Activated CD4-positive, alpha-beta T cell treated with anti-CD3 and anti-CD28 coated beads for 24 hours (primary cell): ENCODE data around the gene SLC22A4.

ENCODE experiments used
- DNase-seq, 2 donors: peaks; one replicate each; pipeline ENCODE4 v3.0.0-alpha.2; 2020; ENCODE audit warnings: low read depth in 2 of 2

SLC22A4 gene

DNA sequence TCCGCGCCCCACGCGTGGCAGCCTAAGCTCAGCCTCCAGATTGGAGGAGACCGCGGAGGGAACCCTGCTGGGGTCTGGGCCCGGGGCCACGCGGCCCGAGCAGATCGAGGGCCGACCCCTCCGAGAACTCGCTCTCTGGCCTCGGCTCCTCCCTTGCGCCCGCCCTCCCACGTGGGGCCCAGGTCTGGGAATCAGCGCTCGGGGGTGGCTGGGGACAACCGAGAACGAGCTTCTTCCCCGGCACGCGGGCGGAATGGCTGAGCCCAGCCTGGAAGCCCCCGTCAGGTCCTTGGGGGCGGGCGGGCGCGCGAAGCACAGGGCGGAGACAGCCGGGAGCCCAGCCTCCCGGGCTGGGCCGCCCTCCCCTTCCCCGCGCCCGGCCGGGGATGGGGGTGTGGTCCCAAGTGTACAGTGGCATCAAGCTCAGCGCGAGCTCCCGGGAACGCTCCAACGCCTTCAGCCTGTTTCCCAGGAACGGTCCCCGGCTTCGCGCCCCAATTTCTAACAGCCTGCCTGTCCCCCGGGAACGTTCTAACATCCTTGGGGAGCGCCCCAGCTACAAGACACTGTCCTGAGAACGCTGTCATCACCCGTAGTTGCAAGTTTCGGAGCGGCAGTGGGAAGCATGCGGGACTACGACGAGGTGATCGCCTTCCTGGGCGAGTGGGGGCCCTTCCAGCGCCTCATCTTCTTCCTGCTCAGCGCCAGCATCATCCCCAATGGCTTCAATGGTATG, at the start of gene SLC22A4:
TSS of gene SLC22A4 (plus strand) at position 403 of the 736 bp plus-strand sequence. CDS start at position 626, 223 bp downstream.
- DNase-seq = peak; percentile 52 to 80

DNA sequence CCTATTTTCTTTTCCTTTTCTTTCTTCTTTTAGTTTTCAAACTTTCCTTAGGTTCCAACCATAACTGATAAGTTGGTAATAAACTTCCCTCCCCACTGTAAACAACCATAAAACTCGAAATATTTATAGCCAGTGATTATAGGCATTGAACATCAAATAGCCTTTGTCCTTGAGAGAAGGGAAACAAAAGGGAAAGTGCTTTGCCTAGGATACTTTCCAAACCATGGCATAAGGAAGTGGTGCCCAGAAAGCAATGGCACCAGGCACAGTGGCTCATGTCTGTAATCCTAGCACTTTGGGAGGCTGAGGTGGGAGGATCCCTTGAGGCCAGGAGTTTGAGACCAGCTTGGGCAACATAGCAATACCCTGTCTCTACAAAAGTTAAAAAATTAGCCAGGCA, 48.6 kb upstream of the SLC22A4 start:
- DNase-seq = no peak

DNA sequence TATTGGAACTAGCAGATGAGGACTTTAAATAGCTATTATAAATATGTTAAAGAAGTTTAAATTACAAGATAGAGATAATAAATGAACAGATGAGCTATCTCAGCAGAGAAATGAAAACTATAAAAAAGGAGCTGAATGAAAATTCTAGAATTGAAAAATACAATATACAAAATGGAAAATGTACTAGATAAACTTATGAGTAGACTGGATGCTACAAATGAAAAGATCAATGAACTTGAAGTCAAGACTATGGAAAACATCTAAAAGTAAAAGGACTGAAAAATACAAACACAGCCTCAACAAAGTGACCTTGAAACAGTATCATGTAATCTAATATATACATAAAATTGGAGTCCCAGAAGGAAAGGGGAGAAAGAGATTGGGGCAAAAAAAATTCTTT, 47.4 kb upstream of the SLC22A4 start:
- no peak for DNase-seq

DNA sequence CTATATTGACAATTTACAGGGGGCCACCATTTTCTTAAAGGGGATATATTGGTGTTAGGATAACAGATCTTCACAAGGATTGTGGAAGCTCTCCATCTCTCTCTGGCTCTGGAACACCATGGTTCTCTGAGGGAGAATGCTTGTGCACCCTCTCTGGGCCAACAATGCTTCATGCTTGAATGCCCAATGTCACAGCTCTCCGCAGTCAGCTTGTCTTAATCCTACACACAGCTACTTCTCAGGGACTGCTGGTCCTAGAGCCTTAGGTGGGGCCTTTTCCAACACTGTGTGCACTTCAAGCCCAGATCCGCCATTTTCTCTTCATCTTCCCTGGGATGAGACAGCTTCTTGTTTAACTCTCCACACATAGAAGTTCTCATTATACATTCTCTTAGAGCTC, 43.6 kb upstream of the SLC22A4 start:
- DNase-seq = no peak

DNA sequence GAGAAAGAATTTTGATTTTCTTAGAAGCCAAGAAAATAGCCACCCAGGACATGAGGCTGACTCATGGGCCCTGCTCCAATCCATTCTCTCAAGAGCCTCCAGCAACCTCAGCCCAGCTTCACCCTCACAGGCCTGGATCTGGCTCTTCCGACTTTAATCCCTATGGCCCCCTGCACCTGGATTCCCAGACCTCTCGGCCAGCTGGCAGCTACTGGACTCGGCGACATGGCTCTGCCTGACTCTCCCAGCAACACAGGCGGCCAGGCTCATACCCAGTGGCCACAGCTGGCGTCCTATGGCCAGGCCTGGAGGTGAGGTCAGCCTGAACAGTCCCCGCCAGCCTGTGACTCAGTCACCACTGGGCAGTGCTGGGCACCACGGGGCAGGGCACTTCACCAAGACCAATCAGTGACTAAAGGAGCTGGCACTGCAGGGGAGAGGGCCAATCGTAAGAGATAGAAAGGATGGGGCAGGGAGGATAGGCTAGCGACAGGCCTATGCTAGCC, 42.9 kb upstream of the SLC22A4 start:
- no peak for DNase-seq

DNA sequence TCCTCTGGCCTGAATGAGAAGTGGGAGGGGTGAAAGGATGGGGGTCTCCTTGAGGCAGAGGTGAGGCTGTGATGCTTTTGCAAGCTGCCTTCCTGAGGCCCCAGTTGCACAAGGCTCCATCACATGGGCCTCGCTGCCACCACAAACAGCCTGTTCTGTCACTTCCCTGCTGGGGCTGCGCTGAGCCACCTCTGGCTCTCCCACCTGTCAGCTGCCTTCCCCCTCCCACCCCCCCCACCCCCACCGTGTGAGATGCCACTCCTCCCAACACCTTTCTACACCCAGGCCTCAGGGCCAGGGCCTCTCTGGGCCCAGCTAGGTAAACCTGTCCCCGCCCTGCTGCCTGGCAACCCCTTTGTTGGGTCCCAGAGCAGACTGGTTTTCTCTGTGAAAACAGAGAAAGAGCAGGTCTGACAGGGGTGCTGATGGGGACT, 41.2 kb upstream of the SLC22A4 start:
- DNase-seq = no peak

DNA sequence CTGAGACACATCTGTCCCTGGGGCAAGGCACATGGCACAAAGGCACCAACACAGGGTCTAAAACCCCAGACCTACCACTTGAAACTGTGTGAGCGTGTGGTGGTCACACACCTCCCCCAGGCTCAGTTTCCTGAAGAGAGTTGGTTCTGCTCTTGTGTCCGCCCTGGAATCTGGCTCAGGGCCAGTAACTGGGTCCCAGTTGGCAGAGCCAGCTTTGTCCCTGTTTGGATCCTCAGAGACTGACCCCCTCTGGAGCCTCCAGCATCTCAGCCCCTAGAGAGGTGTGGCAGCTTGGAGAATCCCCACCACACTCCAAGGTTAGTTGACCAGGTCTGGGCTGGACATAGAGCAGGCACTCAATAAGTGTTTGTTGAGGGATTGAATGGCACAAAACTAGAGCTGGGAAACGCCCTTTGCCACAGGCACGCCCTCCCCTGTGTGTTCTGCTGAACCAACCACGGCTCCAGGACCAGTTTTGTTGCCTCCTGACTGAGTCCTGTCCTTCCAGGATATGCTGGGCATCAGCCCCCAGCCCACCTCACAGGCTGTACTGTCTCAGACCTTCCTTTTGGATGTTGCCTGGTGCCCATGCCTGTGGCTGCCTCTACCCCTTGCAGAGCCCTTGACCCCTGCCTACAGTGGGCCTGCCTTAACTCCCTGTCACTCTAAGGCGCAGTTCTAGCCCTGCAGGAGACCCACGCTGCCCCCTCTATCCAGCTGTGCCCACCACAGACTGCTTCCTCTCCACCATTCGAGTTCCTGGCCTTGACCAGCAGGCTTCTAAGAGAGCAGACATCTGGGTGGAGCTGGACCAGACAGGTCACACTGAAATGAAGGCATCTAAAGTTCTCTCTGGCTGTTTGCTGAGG, 40.5 kb upstream of the SLC22A4 start:
- DNase-seq = no peak

DNA sequence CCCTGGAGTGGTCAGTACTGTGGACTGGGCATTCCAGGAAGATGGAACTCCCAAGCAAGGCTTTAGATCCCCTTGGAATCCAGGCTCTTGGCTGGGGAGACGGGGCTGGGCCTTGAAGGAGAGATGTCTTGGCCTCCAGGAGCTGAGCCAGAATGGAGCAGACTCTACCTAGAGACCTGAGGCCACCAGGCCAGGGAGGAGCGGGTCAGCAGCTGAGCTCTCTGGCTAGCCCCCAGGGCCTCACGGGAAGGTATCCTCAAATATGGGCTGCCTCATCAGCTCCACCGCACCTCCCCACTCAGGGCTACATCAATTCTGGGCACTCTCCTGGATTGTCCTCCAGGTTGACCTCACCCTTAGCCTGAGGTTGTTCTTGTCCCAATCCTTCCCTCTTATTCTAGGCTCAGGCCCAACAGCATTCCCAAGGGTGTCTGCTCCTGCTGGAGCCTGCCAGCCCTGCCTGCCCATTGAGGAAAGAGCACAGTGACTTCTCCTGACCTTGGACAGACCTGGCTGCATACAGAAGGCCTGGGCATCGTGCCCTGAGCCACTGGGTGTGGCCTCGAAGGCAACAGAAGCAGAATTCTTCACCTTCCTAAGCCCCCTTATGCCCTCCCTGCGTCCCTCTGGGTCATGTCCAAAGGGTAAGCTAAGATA, 39.7 kb upstream of the SLC22A4 start:
- DNase-seq = no peak

DNA sequence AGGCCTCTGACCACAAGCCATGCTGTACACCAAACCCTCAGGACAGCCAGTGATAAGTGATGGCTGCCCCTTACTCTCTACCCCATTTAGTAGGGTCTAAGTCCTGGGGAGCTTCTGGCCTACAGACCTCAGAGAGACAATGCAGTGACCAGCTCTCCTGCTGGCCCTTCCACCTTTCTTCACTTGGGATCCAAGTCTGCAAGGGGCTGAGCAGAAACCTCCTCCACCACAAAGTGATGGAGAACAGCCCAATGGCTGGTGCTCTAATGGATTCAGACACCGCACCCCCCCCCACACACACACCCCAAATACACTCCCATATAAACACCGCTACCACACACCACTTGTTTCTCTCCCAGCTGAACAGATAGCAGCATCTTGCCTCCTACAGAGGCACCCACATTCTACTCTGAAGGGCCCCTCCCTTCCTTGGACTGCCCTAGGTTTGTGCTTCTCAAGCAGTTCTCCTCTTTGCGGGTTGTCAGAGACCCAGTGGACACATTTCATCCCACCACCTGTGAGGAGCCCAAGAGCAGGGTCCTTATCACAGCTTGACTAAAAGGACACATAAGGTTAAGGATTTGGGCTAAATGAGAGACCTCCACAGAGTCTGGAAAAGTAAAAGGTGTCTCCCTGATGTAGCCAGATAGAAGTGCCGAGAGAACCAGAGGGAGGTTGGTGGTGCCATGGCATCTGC, 38.0 kb upstream of the SLC22A4 start:
- DNase-seq = no peak

DNA sequence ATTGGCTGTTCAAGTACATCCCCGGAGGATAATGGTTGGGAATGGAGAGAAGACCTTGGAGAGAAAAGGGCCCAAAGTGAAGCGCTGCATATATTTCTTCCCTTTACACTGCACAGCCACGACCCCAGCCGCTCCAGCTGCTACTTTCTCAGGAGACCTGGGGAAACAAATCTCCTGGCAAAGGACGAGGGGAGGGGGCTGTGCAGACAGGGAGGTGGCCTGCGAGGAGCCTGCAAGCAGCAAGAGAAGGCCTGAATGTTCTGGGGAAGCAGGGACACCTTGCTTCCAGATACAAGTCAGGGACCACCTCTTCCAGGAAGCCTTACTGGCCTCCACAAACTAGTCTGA, 37.4 kb upstream of the SLC22A4 start:
- DNase-seq = no peak

DNA sequence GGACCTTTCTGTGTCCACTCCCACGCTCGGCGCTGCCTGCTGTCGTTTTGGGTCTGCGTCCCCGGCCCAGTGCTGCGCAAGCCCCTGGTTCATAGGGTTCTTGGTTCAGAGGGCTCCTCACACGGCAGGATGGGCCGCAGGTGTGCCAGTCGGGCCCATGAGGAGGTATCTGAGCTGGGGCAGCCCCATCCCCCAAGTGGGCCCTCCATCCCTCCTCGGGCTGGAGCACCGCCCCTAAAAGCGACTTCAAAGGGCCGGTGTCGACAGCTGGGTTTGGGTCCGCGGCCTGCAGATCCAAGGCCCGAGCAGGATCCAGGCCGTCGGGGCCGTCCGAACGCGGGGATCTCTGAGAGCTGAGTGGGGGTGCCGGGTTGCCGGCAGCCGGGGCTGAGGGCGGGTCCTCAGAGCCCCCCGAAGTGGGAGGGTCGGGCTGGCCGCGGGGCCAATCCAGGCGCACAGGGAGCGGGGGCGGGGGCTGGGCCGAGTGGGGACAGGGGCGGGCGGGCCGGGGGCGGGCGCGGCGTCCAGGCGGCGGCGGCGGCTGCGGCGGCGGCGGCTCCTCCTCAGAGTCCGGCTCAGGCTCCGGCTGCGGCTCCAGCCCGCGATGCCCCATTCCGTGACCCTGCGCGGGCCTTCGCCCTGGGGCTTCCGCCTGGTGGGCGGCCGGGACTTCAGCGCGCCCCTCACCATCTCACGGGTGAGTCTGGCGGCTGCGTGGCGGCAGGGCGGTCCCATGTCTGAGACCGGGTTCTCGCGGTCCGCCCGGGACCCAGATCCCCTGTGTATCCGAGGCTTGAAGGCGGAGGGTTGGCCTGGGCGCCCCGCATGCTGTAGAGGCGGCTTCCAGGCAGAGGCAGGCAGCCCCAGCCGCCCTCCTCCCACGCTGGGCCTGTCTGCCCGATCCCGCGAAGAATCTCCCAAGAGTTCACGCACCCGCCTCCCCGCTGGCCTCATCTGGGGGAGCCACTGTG, 36.8 kb upstream of the SLC22A4 start, which contains the start of gene PDLIM4:
TSS of gene PDLIM4 (plus strand) at position 566 of the 971 bp plus-strand sequence. CDS start at position 605, 39 bp downstream.
- no peak for DNase-seq

DNA sequence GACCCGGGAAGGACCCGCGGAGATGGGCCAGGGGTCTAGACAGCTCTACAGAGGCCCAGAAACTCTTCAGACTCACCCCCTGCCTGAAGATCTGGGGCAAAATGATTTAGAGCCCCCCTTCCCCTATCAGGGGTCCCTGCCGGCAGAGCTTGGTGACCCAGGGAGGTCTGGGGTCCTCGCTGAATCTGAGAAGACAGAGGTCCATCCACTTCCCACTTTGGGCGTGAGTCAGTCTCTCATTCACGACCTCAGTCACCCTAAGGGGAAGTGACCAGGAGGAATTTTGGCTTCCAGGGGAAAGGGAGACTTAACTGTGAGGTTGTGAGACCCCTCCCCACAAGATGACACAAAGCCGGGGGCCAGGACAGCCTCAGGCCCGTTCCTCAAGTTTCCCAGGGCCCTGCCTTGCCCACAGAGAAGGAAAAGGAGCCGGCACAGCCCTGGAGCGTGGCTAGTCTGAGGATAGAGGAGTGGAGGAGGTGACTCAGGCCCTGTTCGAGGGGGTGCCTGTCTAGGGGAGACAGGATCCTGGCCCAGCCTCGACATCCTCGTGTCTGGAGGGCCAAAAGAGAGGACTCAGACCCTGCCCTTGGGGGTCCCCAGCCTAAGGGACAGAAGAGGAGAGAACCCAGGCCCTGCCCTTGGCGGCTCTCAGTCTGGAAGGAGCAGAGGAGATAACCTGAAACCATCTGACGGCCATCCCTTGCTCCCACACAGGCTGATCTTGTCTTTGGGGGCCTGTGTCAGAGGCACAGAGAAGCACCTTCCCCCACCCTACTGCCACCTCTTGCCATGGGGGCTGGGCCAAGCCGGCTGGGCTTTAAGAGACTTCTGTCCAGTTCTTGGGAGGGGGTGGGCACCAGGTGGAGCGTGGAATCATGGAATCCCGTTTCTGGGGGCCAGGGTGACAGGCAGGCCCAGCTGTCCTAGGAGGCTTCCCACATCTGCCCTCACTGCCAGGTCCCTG, 35.8 kb upstream of the SLC22A4 start:
- DNase-seq = no peak

DNA sequence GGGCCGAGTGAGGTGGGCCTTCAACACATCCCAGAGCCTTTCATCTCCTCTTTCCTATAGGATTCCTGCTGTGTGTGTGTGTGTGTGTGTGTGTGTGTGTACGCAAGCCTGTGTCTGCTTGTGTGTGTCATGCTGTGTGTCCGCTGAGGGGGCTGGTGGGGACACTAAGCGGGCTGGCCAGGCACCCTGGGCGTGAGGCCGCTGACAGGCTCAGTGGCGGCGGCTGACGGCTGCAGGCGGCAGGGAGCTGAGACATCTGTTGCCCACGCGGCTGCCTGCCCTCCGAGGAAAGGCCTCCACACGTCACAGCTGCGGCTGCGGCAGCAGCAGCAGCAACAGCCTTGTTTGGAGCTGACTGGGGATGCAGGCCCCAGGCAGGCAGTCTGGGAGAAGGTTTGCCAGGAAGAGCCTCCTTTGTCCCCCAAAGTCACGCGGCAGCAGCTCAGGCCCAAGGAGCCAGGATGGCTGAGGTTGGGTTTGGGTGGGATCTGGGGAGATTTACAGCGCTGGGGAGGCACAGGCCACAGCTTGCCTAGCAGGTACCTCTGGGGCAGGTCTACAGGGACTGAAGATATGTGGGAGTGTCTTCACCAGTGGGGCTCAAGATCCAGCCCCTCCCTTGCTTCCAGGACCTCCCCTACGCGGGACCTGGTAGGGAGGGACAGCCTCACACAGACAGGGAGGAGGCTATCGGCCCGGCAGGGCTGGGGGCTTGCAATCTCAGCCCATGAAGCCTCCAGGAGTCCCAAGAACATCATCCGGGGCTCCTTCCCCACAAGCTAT, 34.9 kb upstream of the SLC22A4 start:
- DNase-seq = no peak

DNA sequence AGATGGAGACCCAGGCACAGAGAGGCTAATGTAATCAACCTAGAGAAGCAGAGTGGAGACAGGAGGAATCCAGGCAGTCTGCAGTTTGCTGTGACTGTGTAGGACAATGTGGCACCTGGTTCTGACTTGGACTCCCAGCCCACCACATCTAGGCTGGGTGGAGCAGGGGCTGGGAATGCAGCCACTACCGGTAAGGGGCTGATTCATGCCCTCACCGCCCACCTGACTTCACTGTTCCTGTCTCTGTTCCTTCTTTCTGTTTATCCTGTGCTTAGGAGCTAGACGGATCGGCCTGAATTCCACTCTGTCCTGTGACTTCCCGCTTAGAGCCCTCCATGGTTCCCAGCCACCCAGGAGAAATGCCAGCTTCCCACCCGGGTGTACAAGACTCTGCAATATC, 34.1 kb upstream of the SLC22A4 start:
- no peak for DNase-seq

DNA sequence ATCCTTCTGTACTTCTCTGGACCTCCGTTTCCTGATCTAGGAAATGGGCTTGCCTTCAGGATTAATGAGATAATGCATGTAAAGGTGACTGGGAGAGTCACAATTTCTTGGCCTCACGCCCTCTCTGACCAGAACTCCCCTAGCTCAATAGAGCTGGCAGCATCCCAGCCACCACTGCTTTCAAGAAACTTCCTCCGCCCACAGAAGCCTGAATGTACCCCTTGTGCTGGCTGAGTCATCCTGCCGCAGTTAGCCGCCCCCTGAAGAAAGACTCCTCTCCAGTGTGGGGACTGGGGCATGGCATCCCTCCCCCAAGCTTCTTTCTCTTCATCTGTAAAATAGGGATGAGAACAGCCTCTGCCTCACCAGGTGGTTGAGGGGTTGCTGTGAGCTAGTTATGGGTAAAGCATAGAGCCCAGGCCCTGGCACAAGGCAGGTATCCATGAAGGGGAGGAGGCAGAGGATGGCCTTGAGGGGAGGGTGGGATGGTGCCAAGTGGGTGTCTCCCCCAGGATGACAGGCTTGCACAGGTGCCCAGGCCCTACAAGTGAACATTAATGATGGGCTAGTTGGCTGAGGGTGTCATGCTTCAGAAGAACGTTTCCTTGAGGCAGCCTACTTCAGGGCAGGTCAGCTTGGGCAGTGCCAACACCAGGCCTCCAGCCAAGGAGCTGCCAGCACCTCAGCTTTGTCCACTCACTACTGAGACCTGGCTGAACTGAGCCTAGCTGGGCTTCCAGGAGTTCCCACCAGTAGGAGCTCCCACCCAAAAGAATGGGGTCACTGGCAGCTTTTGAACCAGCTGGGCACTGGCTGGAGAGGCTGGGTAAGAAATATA, 33.3 kb upstream of the SLC22A4 start:
- peak; percentile 27 for DNase-seq

DNA sequence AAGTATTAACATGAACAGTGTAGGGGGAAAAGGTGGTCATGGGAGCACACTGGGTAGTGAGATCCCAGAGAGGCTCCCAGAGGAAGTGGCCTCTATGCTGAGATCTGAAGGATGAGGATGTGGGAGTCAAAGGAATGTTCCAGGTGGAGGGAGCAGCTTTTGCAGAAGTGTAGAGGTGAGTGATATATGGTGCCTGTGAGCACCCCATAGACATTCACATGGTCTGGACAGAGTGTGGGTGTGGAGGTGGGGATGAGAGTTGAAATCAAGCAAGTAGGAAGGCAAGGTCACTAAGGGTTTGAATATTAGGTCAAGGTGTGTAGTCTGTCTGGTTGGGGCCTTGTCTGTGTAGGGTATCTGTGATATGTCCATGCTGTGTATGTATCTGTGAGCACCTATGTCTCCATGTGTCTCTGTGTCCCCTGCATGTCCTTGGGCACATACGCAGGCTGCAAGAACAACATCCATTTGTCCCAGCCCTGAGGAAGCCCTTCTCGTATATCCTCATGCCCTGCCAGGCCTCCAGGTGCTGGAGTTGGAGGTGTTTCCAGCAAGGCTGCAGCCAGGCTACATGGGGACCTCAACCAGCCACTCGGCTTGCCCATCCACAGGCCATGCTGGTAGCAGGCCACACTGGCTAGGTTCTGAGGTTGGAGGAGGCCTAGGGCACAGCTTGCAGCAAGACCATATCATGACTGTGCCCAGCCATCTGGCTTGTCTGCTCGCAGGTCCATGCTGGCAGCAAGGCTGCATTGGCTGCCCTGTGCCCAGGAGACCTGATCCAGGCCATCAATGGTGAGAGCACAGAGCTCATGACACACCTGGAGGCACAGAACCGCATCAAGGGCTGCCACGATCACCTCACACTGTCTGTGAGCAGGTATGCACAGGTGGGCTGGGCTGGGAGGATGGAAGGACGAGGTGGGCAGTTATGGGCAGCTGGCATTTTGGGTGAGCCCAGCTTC, 32.0 kb upstream of the SLC22A4 start:
- no peak for DNase-seq
